Ascending aorta (tissue), 2 donors: ENCODE measurements around the gene PDGFC. TPM values are rescaled to one million over a fixed set of nuclear protein-coding genes. Genes with fewer than 3 reads are reported as not detected.
A peak's percentile ranks its signal among the peaks of the same experiment; 100 is the strongest.
"Not testable (repeated sequence)": the region's sequence is repeated elsewhere in the genome, so short reads cannot be mapped to it uniquely, and the experiment has no call there.

ENCODE experiments used
- DNase-seq, 2 donors: peaks; one replicate each; pipeline ENCODE4 v3.0.0-alpha.2; 2019; ENCODE audit warnings: low spot score in 2 of 2
- H3K27ac ChIP-seq, 2 donors: fragments of 200-600 bp; sonication (generic); one replicate each; pipeline ENCODE4 v1.5.1; 2016 to 2017; ENCODE audit warnings: mild to moderate bottlenecking in 1 of 2
- H3K27me3 ChIP-seq: fragments of 200-600 bp; sonication (generic); one replicate; pipeline ENCODE4 v1.5.1; 2017
- H3K36me3 ChIP-seq, 2 donors: fragments of 200-600 bp; sonication (generic); one replicate each; pipeline ENCODE4 v1.5.1; 2016
- H3K4me1 ChIP-seq, 2 donors: fragments of 200-600 bp; sonication (generic); one replicate each; pipeline ENCODE4 v1.5.1; 2016 to 2017; ENCODE audit warnings: mild to moderate bottlenecking in 1 of 2
- H3K4me3 ChIP-seq, 2 donors: fragments of 200-600 bp; sonication (generic); one replicate each; pipeline ENCODE4 v1.5.1; 2016 to 2017; ENCODE audit warnings: mild to moderate bottlenecking in 1 of 2
- H3K9me3 ChIP-seq, 2 donors: fragments of 200-600 bp; sonication (generic); one replicate each; pipeline ENCODE4 v1.5.1; 2016
- CTCF ChIP-seq, 3 experiments: fragments of 200-600 bp in 2 of 3; fragments of 450-650 bp in 1 of 3; sonication (generic) in 2 of 3; IDR thresholded peaks; one replicate each; pipeline ENCODE4 v1.5.1; 2016 to 2019; ENCODE audit warnings: antibody characterized with exemption in 3 of 3, mild to moderate bottlenecking in 1 of 3, moderate library complexity in 1 of 3
- intact Hi-C: fragments of 100-400 bp; cut with DNase I; formaldehyde crosslinking; loops from one replicate; pipeline ENCODE4 v1.15.1; 2023
- total RNA-seq: library from RNA; depleted of rRNA; stranded (reverse); fragments of >200 nt; gene quantifications from one replicate; pipeline ENCODE4 v1.1.0, GENCODE V29; 2016

PDGFC gene
- total RNA-seq, 1 donor from 2014 or later, result 21.0 TPM

GRCh38 chr4:156870131-156870530 is 101.5 kb downstream of the PDGFC start:
- Histone ChIP-seq H3K4me1 (peaks cover 0 to 2% of the 10 kb centered on the region in 2 donors), H3K27me3 (no peaks in the 10 kb centered on the region), H3K27ac (no peak overlapping the region), H3K4me3 (no peak overlapping the region), H3K9me3 (no peaks in the 10 kb centered on the region), H3K36me3 (no peaks in the 10 kb centered on the region)
- no peak for DNase-seq
- intact Hi-C loops, result no loop called here
- TF ChIP-seq CTCF (IDR thresholded peaks at IDR 0.05), result no peak

- DNase-seq, H3K4me1 ChIP-seq, H3K36me3 ChIP-seq, H3K9me3 ChIP-seq, H3K27me3 ChIP-seq, intact Hi-C loops, H3K4me3 ChIP-seq, H3K27ac ChIP-seq: not testable (repeated sequence)
Measured at GRCh38 chr4:156866088-156866487, 105.5 kb downstream of the PDGFC start.

- no peak overlapping the region for H3K27ac ChIP-seq
- TF ChIP-seq CTCF (IDR thresholded peaks at IDR 0.05), result no peak
- intact Hi-C loops, result no loop called here
- H3K36me3 ChIP-seq, result no peaks in the 10 kb centered on the region
- H3K4me1 ChIP-seq, result peaks cover 0 to 4% of the 10 kb centered on the region in 2 donors
- no peak for DNase-seq
- H3K9me3 ChIP-seq, result no peaks in the 10 kb centered on the region
- no peak overlapping the region for H3K4me3 ChIP-seq
- no peaks in the 10 kb centered on the region for H3K27me3 ChIP-seq
Measured at GRCh38 chr4:156865451-156865850, 106.1 kb downstream of the PDGFC start.

- Histone ChIP-seq H3K27ac (no peak overlapping the region), H3K9me3 (no peaks in the 10 kb centered on the region), H3K27me3 (no peaks in the 10 kb centered on the region), H3K4me1 (peaks cover 0 to 4% of the 10 kb centered on the region in 2 donors), H3K36me3 (no peaks in the 10 kb centered on the region), H3K4me3 (no peak overlapping the region)
- no peak for TF ChIP-seq CTCF (IDR thresholded peaks at IDR 0.05)
- no peak for DNase-seq
- intact Hi-C loops, result no loop called here
Measured at GRCh38 chr4:156858071-156858470, 113.5 kb downstream of the PDGFC start.

GRCh38 chr4:156838761-156839160 is 132.8 kb downstream of the PDGFC start:
- H3K27me3 ChIP-seq, result no peaks in the 10 kb centered on the region
- peaks cover 0 to 9% of the 10 kb centered on the region in 2 donors for H3K9me3 ChIP-seq
- peak overlapping the region in 1 of 2 donors; percentile 52 for H3K27ac ChIP-seq
- no peak overlapping the region for H3K4me3 ChIP-seq
- H3K36me3 ChIP-seq, result no peaks in the 10 kb centered on the region
- intact Hi-C loops, result loop anchor here (10.0 kb wide), 1 partner anchor 364 kb away; no protein-coding TSS in a partner anchor
- no peak for TF ChIP-seq CTCF (IDR thresholded peaks at IDR 0.05)
- no peak for DNase-seq
- peaks cover 0 to 8% of the 10 kb centered on the region in 2 donors for H3K4me1 ChIP-seq

GRCh38 chr4:156837625-156838345 is 133.8 kb downstream of the PDGFC start:
- DNase-seq, result no peak
- Histone ChIP-seq H3K9me3 (peaks cover 0 to 9% of the 10 kb centered on the region in 2 donors), H3K27ac (peak overlapping the region; percentile 52 to 62), H3K27me3 (no peaks in the 10 kb centered on the region), H3K4me3 (no peak overlapping the region), H3K4me1 (peaks cover 0 to 7% of the 10 kb centered on the region in 2 donors), H3K36me3 (no peaks in the 10 kb centered on the region)
- no peak for TF ChIP-seq CTCF (IDR thresholded peaks at IDR 0.05)
- intact Hi-C loops, result loop anchor here (10.0 kb wide), 1 partner anchor 363 kb away; no protein-coding TSS in a partner anchor
